H9 (cell line): ENCODE results near the gene ADRM1. TPM values are rescaled to one million over a fixed set of nuclear protein-coding genes. Genes with fewer than 3 reads are reported as not detected.

Source experiments
- DNase-seq: peaks from one replicate; pipeline ENCODE4 v3.0.0-alpha.2; 2017
- H2AFZ ChIP-seq: one replicate; pipeline ENCODE4 v1.6.1; 2013; ENCODE audit warnings: mild to moderate bottlenecking, low read length, control low read depth, moderate library complexity
- H2AK5ac ChIP-seq: 2 replicates; pipeline ENCODE4 v1.6.1; 2013; ENCODE audit warnings: low read length, control low read depth, mixed read lengths; ENCODE audit not compliant: insufficient read length
- H2BK120ac ChIP-seq: one replicate; pipeline ENCODE4 v1.6.1; 2013; ENCODE audit warnings: low read depth, mild to moderate bottlenecking, low read length, control low read depth, inconsistent platforms; ENCODE audit not compliant: poor library complexity, severe bottlenecking
- H2BK12ac ChIP-seq: 2 replicates; pipeline ENCODE4 v1.6.1; 2013; ENCODE audit warnings: low read length, control low read depth, mixed read lengths, low read depth; ENCODE audit not compliant: insufficient read length
- H2BK15ac ChIP-seq: 2 replicates; pipeline ENCODE4 v1.6.1; 2013; ENCODE audit warnings: low read depth, low read length, control low read depth
- H2BK20ac ChIP-seq: one replicate; pipeline ENCODE4 v1.6.1; 2013; ENCODE audit warnings: low read depth, mild to moderate bottlenecking, low read length, control low read depth, inconsistent platforms; ENCODE audit not compliant: poor library complexity, severe bottlenecking
- H2BK5ac ChIP-seq: 2 replicates; pipeline ENCODE4 v1.6.1; 2013; ENCODE audit warnings: low read length, control low read depth, mixed read lengths; ENCODE audit not compliant: insufficient read length
- H3K14ac ChIP-seq: 2 replicates; pipeline ENCODE4 v1.6.1; 2013; ENCODE audit warnings: low read length, control low read depth; ENCODE audit not compliant: insufficient read depth
- H3K18ac ChIP-seq: 2 replicates; pipeline ENCODE4 v1.6.1; 2013; ENCODE audit warnings: low read depth, mild to moderate bottlenecking, mixed read lengths, low read length, control low read depth; ENCODE audit not compliant: insufficient read length
- H3K23ac ChIP-seq: 2 replicates; pipeline ENCODE4 v1.6.1; 2013; ENCODE audit warnings: low read length, control low read depth, mixed read lengths, low read depth; ENCODE audit not compliant: insufficient read length
- H3K23me2 ChIP-seq: 2 replicates; pipeline ENCODE4 v1.6.1; 2013; ENCODE audit warnings: low read depth, mild to moderate bottlenecking, mixed read lengths, low read length, control low read depth; ENCODE audit not compliant: insufficient read length, poor library complexity, severe bottlenecking
- H3K27ac ChIP-seq: 2 replicates; pipeline ENCODE4 v1.5.1; 2013; ENCODE audit warnings: low read length, control low read depth, mixed read lengths, low read depth; ENCODE audit not compliant: insufficient read length
- H3K27me3 ChIP-seq: 2 replicates; pipeline ENCODE4 v1.6.1; 2013; ENCODE audit warnings: low read length, control low read depth, inconsistent platforms; ENCODE audit not compliant: insufficient read depth
- H3K4ac ChIP-seq: 2 replicates; pipeline ENCODE4 v1.6.1; 2013; ENCODE audit warnings: low read depth, mild to moderate bottlenecking, control low read depth, inconsistent platforms, low read length, moderate library complexity
- H3K4me1 ChIP-seq: 2 replicates; pipeline ENCODE4 v1.6.1; 2013; ENCODE audit warnings: low read length, control low read depth, inconsistent platforms; ENCODE audit not compliant: insufficient read depth
- H3K4me2 ChIP-seq: 2 replicates; pipeline ENCODE4 v1.6.1; 2013; ENCODE audit warnings: low read length, control low read depth, mixed read lengths; ENCODE audit not compliant: insufficient read length, insufficient read depth
- H3K56ac ChIP-seq: 2 replicates; pipeline ENCODE4 v1.6.1; 2013; ENCODE audit warnings: low read depth, mild to moderate bottlenecking, mixed read lengths, low read length, control low read depth; ENCODE audit not compliant: insufficient read length
- H3K79me1 ChIP-seq: 2 replicates; pipeline ENCODE4 v1.6.1; 2013; ENCODE audit warnings: low read depth, mild to moderate bottlenecking, moderate library complexity, low read length, control low read depth, inconsistent platforms; ENCODE audit not compliant: insufficient read depth, poor library complexity, severe bottlenecking
- H3K79me2 ChIP-seq: 2 replicates; pipeline ENCODE4 v1.6.1; 2013; ENCODE audit warnings: low read length, control low read depth, inconsistent platforms; ENCODE audit not compliant: insufficient read depth
- H3K9ac ChIP-seq: 2 replicates; pipeline ENCODE4 v1.6.1; 2013; ENCODE audit warnings: low read length, control low read depth, mixed read lengths; ENCODE audit not compliant: insufficient read length; ENCODE audit errors: extremely low read depth
- H3K9me3 ChIP-seq: one replicate; pipeline ENCODE4 v1.6.1; 2013; ENCODE audit warnings: low read depth, low read length, inconsistent platforms; ENCODE audit not compliant: control insufficient read depth
- H3T11ph ChIP-seq: one replicate; pipeline ENCODE4 v1.6.1; 2013; ENCODE audit warnings: mild to moderate bottlenecking, low read length, control low read depth, inconsistent platforms
- H4K20me1 ChIP-seq: one replicate; pipeline ENCODE4 v1.6.1; 2013; ENCODE audit not compliant: control insufficient read depth, insufficient read length, insufficient read depth
- H4K5ac ChIP-seq: 2 replicates; pipeline ENCODE4 v1.6.1; 2013; ENCODE audit warnings: low read depth, mild to moderate bottlenecking, mixed read lengths, low read length, control low read depth; ENCODE audit not compliant: insufficient read length
- H4K8ac ChIP-seq: replicated peaks from 2 replicates; pipeline ENCODE4 v1.6.1; 2013; ENCODE audit warnings: low read length, control low read depth, mixed read lengths, low read depth; ENCODE audit not compliant: insufficient read length
- H4K91ac ChIP-seq: 2 replicates; pipeline ENCODE4 v1.6.1; 2013; ENCODE audit warnings: low read depth, mild to moderate bottlenecking, moderate library complexity, mixed read lengths, low read length, control low read depth; ENCODE audit not compliant: insufficient read length
- H3K27ac Mint-ChIP-seq, 3 experiments: 2 replicates in 2 of 3; 3 replicates in 1 of 3; pipeline ENCODE4 v1.8.0; 2020 to 2021; ENCODE audit warnings: mixed read lengths in 3 of 3, mild to moderate bottlenecking in 1 of 3, moderate library complexity in 1 of 3
- H3K27me3 Mint-ChIP-seq: 2 replicates; pipeline ENCODE4 v1.8.0; 2021; ENCODE audit warnings: low read depth, mild to moderate bottlenecking, moderate library complexity, mixed read lengths
- H3K36me3 Mint-ChIP-seq, 3 experiments: 2 replicates in 2 of 3; 3 replicates in 1 of 3; pipeline ENCODE4 v1.8.0; 2020 to 2021; ENCODE audit warnings: low read depth in 3 of 3, mixed read lengths in 3 of 3; ENCODE audit not compliant: insufficient read depth in 1 of 3
- H3K4me1 Mint-ChIP-seq, 2 experiments: 2 replicates each; pipeline ENCODE4 v1.8.0; 2020; ENCODE audit warnings: mixed read lengths in 2 of 2
- H3K4me3 Mint-ChIP-seq, 2 experiments: 2 replicates in 1 of 2; 3 replicates in 1 of 2; pipeline ENCODE4 v1.8.0; 2020 to 2021; ENCODE audit warnings: mild to moderate bottlenecking in 2 of 2, mixed read lengths in 2 of 2, moderate library complexity in 1 of 2
- H3K9me3 Mint-ChIP-seq, 2 experiments: 2 replicates in 1 of 2; 3 replicates in 1 of 2; pipeline ENCODE4 v1.8.0; 2020; ENCODE audit warnings: mild to moderate bottlenecking in 2 of 2, mixed read lengths in 2 of 2, moderate library complexity in 1 of 2
- WGBS: extraction: QIAGEN DNeasy Blood & Tissue Kit; methylation state at CpG from one replicate; pipeline ENCODE4 v1.1.7; 2013; ENCODE audit warnings: missing lambda C conversion rate, low lambda C conversion rate, mixed read lengths; ENCODE audit not compliant: insufficient read length; ENCODE audit errors: extremely low coverage; 5-methylcytosine and 5-hydroxymethylcytosine counted together
- total RNA-seq: library from RNA; stranded (reverse); gene quantifications from 2 replicates; pipeline ENCODE4 v1.2.1, GENCODE V29; 2021
- TF ChIP-seq, protein P1 (sequence below): fragments of 200-600 bp; sonication (generic); conservative IDR thresholded peaks from 3 replicates; pipeline ENCODE4 v1.8.0; 2021; ENCODE audit warnings: antibody characterized with exemption, mild to moderate bottlenecking

Gene ADRM1
- total RNA-seq, 1 experiment from 2014 or later = 153 TPM

DNA sequence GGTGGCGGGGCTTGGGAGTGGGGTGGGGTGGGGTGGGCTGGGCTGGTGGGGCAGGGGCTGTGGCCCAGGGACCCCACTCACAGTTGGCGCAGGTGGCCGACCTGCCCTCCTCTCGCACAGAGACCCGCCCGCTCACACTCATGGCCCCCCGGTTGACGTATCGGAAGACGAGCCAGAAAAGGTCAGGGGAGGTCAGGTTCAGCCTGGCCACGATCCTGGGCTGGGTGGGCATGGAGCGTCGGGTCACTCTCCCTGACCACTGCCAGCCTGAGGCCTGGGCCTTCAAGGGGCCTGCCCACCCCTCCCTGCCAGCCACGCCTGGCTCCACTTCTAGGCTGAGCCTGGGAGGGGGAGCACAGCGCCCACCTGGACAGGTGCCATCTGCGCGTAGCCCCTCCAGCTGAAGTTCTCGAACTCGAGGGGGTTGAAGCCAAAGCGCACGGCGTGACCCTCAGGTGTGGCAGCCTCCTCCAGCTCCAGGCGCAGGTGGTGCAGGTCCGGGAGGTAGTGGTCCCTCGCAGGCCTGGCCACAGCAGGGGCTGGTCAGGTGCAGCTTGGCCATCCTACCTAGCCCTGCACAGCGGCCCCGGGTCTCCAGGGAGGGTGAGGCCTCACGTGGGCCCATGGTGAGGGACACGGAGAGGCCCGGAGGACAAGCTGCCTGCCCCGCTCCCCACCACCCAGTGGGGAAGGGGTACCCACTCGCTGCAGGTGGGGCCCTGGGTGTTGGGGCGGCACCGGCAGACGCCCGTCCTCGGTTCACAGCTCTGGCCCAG is 31.2 kb downstream of the ADRM1 start:
- Histone ChIP-seq H3K4me2 (no peak overlapping the region), H4K91ac (no peak overlapping the region), H3K56ac (no peak overlapping the region), H4K5ac (no peak overlapping the region), H3K27ac (no peak overlapping the region), H2BK20ac (no peak overlapping the region), H3K23me2 (no peaks in the 10 kb centered on the region), H3K23ac (no peak overlapping the region), H3K14ac (no peak overlapping the region), H3K4me1 (no peaks in the 10 kb centered on the region), H3K9ac (no peak overlapping the region), H3K79me1 (no peaks in the 10 kb centered on the region), H2BK15ac (no peak overlapping the region), H3K79me2 (no peaks in the 10 kb centered on the region), H2BK12ac (no peak overlapping the region), H3K4ac (no peak overlapping the region), H3T11ph (no peak overlapping the region), H3K27me3 (no peaks in the 10 kb centered on the region), H2BK5ac (no peak overlapping the region), H2AK5ac (no peak overlapping the region), H2BK120ac (no peak overlapping the region), H3K9me3 (no peaks in the 10 kb centered on the region), H3K18ac (no peak overlapping the region), H2AFZ (no peak overlapping the region), H4K8ac (no peak overlapping the region), H4K20me1 (peaks cover 3% of the 10 kb centered on the region)
- DNase-seq = no peak
- H3K9me3 Mint-ChIP-seq = no peaks in the 10 kb centered on the region
- no peaks in the 10 kb centered on the region for H3K4me1 Mint-ChIP-seq
- H3K27me3 Mint-ChIP-seq = no peaks in the 10 kb centered on the region
- no peak overlapping the region for H3K4me3 Mint-ChIP-seq
- TF ChIP-seq, protein P1, sequence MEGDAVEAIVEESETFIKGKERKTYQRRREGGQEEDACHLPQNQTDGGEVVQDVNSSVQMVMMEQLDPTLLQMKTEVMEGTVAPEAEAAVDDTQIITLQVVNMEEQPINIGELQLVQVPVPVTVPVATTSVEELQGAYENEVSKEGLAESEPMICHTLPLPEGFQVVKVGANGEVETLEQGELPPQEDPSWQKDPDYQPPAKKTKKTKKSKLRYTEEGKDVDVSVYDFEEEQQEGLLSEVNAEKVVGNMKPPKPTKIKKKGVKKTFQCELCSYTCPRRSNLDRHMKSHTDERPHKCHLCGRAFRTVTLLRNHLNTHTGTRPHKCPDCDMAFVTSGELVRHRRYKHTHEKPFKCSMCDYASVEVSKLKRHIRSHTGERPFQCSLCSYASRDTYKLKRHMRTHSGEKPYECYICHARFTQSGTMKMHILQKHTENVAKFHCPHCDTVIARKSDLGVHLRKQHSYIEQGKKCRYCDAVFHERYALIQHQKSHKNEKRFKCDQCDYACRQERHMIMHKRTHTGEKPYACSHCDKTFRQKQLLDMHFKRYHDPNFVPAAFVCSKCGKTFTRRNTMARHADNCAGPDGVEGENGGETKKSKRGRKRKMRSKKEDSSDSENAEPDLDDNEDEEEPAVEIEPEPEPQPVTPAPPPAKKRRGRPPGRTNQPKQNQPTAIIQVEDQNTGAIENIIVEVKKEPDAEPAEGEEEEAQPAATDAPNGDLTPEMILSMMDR = no peak
- no CpG with 5 or more reads among the region's 37 CpGs for WGBS
- H3K36me3 Mint-ChIP-seq = peaks cover 6 to 57% (median 50%) of the 10 kb centered on the region in 3 experiments; a peak in 6 of 7 replicates
- H3K27ac Mint-ChIP-seq = no peak overlapping the region
